SJSA1 (cell line): ENCODE measurements around the gene DISP3. TPM values are rescaled to one million over a fixed set of nuclear protein-coding genes. Genes with fewer than 3 reads are reported as not detected.

Source experiments
- DNase-seq, 2 experiments: peaks; one replicate each; pipeline ENCODE4 v3.0.0-alpha.2; 2015 to 2020; ENCODE audit warnings: low spot score in 2 of 2, low read depth in 1 of 2
- H3K27ac ChIP-seq: fragments of 250-450 bp; sonication (Bioruptor Pico); 2 replicates; pipeline ENCODE4 v1.5.1; 2020; ENCODE audit warnings: mild to moderate bottlenecking, moderate library complexity
- H3K27me3 ChIP-seq: fragments of 250-450 bp; sonication (Bioruptor Pico); replicated peaks from 2 replicates; pipeline ENCODE4 v1.5.1; 2020; ENCODE audit warnings: mild to moderate bottlenecking, moderate library complexity
- H3K36me3 ChIP-seq: fragments of 250-450 bp; sonication (Bioruptor Pico); 2 replicates; pipeline ENCODE4 v1.5.1; 2020; ENCODE audit warnings: mild to moderate bottlenecking
- H3K4me1 ChIP-seq: fragments of 250-450 bp; sonication (Bioruptor Pico); replicated peaks from 2 replicates; pipeline ENCODE4 v1.6.1; 2021; ENCODE audit warnings: mild to moderate bottlenecking
- H3K4me3 ChIP-seq: fragments of 250-450 bp; sonication (Bioruptor Pico); 2 replicates; pipeline ENCODE4 v1.5.1; 2020; ENCODE audit warnings: mild to moderate bottlenecking
- H3K9me3 ChIP-seq: fragments of 250-450 bp; sonication (Bioruptor Pico); replicated peaks from 2 replicates; pipeline ENCODE4 v1.5.1; 2020; ENCODE audit warnings: mild to moderate bottlenecking
- total RNA-seq: library from RNA; depleted of rRNA; stranded (reverse); fragments of >200 nt; shearing (Covaris generic); gene quantifications from 2 replicates; pipeline ENCODE4 v1.2.3, GENCODE V29; 2014

The DISP3 gene
- total RNA-seq, 1 experiment from 2014 or later: not detected

DNA sequence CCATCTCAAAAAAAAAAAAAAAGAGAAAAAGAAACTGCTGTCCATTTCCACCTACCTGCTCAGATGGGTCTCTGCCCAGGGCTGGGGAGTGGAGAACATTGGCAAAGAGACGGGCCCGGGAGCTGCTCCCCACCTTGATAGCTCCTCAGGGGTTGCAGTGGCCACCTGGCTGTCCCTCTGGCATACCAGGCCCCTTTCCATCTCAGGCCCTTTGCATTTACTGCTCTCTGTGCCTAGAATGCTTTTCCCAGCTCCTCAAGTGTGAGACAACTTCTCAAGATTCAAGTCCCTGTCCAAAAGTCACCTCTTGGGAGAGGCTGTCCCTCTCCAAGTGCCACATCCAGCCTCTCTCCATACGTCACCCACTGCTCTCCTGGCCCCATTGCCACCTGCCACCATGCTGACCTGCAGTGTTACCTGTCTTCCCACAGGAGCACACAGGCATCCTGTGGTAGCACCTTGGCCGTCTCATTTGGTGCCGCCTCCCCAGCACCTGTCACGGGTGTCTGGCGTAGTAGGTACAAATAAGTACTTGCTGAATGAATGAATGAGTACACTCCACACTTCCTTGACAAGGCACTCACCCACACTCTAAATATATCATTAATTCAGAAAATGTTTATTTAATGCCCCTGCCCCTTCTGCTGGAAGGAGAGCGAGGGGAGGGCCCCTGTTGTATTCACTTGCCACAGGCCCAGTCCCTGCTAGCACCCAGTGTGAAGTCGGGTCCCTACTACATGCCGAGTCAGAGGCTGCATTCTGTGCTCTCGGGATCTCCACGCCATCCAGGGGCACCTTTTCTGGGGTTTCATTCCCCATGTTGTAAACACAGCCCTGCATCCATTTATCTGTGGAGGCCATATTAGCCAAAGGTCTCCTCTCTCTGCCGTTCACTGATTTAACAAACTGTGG lies 48.8 kb downstream of the DISP3 start:
- Histone ChIP-seq H3K4me3 (no peak overlapping the region), H3K27ac (no peak overlapping the region), H3K9me3 (no peaks in the 10 kb centered on the region), H3K27me3 (peaks cover 21% of the 10 kb centered on the region), H3K36me3 (no peaks in the 10 kb centered on the region), H3K4me1 (no peaks in the 10 kb centered on the region)
- no peak for DNase-seq

DNA sequence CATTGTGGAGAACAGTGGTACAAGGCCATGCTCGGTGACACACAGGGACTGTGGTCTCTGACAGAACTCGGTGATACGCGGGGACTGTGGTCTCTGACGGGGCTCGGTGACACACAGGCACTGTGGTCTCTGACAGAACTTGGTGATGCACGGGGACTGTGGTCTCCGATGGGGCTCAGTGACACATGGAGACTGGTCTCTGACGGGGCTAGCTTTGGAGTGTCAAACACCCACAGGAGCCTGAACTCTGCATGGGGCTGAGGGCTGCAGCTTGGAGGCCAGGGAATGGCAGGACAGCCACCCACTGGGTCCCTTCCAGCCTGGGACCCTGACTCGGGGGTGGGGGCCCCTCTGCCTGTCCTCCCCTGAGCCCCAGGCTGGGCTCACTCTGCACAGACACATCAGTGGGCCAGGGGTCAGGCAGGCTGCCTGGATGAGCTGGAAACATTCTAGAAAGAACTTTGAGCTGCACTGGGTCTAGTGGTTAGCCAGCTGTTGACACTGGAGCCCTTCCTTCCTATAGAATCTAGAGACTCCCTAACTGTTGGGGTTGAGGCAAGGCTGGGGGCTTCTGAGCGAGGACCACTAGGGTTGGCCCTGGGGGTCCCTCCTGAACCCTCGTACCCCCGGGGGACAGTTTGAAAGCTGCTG lies 49.8 kb downstream of the DISP3 start:
- no peak overlapping the region for H3K27ac ChIP-seq
- no peaks in the 10 kb centered on the region for H3K9me3 ChIP-seq

DNA sequence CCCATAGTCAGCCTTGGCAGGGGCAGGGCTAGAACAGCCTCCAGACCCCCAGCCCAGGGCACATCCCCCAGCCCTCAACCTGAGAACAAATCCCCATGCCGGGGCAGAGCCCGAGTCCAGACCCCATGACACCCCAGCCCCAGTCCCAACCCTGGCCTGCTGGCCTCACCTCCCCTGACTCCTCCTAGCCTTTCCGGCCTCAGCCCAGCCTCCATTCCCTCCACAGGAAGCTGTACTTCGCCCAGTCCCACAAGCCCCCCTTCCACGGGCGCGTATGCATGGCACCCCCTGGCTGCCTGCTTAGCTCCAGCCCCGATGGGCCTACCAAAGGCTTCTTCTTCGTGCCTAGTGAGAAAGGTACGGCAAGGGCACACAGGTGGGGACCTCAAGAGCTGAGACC lies 50.4 kb downstream of the DISP3 start:
- no peak overlapping the region for H3K27ac ChIP-seq
- no peak overlapping the region for H3K4me3 ChIP-seq
- peaks cover 22% of the 10 kb centered on the region for H3K27me3 ChIP-seq
- H3K36me3 ChIP-seq: no peaks in the 10 kb centered on the region
- no peaks in the 10 kb centered on the region for H3K4me1 ChIP-seq
- H3K9me3 ChIP-seq: no peaks in the 10 kb centered on the region
- peak in 1 of 2 experiments; percentile 38 for DNase-seq

More for the DNA sequence above, 49.8 kb downstream of the DISP3 start:
- peak in 1 of 2 experiments; percentile 36 for DNase-seq
- Histone ChIP-seq H3K4me1 (no peaks in the 10 kb centered on the region), H3K4me3 (no peak overlapping the region), H3K36me3 (no peaks in the 10 kb centered on the region), H3K27me3 (peaks cover 22% of the 10 kb centered on the region)

DNA sequence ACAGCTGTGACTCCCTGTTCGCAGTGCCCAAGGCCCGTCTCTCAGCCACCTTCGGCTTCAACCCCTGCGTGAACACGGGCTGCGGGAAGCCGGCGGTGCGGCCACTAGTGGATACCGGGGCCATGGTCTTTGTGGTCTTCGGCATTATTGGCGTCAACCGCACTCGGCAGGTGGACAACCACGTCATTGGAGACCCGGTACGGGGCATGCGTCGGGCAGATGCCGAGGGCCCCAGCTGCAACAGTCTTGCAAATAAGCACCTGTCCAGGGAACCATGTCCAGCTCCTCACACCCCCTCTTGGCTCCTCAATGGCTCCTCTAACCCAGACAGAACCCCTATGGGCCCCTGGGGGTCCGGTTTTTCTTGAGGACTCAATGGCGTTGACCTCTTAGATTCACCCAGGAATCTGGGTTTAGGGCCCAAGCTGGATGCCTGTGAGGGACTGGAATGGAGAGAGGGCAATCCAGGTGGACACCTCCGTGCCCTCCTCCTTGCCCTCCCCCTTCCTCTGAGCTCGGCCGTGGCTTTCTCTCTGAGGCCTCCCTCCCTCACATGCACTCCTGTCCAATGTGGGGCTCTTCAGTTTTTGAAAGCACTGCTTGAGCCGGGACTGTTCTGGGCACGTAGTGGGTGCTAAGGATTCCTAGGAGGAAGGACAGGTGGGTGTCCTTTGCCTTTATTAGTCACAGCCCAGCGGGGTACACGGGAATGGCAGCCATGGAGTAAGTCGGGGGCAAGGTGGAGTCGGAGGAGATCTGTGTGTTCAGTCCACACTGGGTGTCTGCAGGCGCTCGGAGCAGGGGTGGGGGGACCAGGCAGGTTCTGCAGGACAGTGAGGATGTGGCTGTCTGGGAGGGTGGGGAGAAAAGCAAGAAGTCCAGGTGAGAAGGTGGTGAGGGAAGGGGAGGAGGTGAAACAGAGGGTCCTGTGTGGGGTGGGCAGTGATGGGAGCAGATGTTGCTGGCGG lies 51.1 kb downstream of the DISP3 start:
- no peak for DNase-seq
- no peaks in the 10 kb centered on the region for H3K4me1 ChIP-seq
- no peaks in the 10 kb centered on the region for H3K36me3 ChIP-seq
- no peak overlapping the region for H3K27ac ChIP-seq
- no peaks in the 10 kb centered on the region for H3K9me3 ChIP-seq
- H3K27me3 ChIP-seq: peaks cover 22% of the 10 kb centered on the region
- no peak overlapping the region for H3K4me3 ChIP-seq

DNA sequence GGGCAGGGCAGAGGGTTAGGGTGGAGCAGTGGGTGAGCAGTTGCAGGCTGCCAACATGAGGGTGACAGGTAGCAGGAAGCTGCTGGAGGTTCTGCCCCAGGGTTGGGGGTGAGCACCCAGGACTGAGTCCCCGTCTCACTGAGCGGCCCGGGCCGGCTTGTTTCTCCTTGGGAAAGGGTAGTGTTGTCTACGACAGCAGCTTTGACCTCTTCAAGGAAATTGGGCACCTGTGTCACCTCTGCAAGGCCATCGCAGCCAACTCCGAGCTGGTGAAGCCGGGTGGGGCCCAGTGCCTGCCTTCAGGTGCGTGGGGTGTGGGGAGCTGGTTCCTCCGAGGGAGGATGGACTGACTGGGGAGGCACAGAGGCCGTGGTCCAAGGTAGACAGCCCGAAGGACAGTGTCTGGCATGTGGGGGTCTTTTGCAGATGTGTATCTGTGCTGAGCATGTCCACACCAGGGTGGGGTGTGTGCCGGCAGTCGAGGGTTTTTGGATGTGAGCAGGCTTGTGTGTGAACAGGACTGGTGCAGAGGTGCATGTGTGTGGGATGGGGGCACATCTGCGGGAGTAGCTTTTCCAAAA lies 51.9 kb downstream of the DISP3 start:
- Histone ChIP-seq H3K27ac (no peak overlapping the region), H3K27me3 (peaks cover 22% of the 10 kb centered on the region), H3K4me3 (no peak overlapping the region), H3K4me1 (no peaks in the 10 kb centered on the region), H3K36me3 (no peaks in the 10 kb centered on the region), H3K9me3 (no peaks in the 10 kb centered on the region)
- DNase-seq: no peak

DNA sequence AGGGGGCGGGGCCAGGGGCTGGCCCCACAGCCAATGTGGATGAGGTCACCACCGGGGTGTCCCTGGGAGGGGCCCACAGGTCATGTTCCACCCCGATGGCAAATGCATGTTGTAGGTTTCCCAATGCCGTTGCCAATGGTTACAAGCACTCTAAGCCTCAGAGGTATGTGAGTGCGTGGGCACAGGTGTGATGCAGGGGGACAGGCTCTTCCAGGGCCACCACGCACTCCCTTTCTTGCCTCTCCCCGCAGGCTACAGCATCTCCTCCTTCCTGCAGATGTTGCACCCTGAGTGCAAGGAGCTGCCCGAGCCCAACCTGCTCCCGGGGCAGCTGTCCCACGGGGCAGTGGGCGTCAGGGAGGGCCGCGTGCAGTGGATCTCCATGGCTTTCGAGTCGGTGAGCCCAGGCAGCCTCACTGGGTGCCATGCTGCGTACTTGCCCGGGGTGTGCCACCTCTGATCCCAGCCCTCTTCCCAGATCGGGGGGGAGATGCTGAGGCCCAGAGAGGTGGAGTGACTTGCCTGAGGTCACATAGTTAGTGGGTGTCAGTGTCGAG lies 52.4 kb downstream of the DISP3 start:
- no peak for DNase-seq

DNA sequence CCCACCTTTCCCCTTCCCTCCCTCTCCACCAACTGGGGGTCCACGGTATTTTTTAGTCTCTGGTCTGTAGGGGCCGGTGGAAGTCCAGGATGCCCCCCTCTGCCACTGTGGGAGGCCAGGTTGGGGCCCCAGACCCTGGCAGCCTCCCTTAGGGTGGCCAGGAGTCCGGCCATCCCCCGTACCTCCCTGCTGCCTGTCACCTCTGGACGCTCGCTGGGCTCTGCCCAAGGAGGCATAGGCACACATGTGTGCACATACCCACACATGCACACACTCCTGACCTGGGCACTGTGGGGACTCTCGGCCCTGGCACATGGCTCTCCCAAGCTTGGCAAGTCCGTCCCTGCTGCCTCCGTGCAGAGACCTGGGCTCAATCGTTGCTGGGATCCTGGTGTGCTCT lies 53.0 kb downstream of the DISP3 start:
- Histone ChIP-seq H3K9me3 (no peaks in the 10 kb centered on the region), H3K4me3 (no peak overlapping the region), H3K27me3 (peaks cover 19% of the 10 kb centered on the region), H3K27ac (no peak overlapping the region), H3K4me1 (no peaks in the 10 kb centered on the region), H3K36me3 (no peaks in the 10 kb centered on the region)
- no peak for DNase-seq

More for the DNA sequence above, 52.4 kb downstream of the DISP3 start:
- no peaks in the 10 kb centered on the region for H3K36me3 ChIP-seq
- no peak overlapping the region for H3K4me3 ChIP-seq
- no peaks in the 10 kb centered on the region for H3K9me3 ChIP-seq
- H3K4me1 ChIP-seq: no peaks in the 10 kb centered on the region
- no peak overlapping the region for H3K27ac ChIP-seq
- H3K27me3 ChIP-seq: peaks cover 19% of the 10 kb centered on the region

DNA sequence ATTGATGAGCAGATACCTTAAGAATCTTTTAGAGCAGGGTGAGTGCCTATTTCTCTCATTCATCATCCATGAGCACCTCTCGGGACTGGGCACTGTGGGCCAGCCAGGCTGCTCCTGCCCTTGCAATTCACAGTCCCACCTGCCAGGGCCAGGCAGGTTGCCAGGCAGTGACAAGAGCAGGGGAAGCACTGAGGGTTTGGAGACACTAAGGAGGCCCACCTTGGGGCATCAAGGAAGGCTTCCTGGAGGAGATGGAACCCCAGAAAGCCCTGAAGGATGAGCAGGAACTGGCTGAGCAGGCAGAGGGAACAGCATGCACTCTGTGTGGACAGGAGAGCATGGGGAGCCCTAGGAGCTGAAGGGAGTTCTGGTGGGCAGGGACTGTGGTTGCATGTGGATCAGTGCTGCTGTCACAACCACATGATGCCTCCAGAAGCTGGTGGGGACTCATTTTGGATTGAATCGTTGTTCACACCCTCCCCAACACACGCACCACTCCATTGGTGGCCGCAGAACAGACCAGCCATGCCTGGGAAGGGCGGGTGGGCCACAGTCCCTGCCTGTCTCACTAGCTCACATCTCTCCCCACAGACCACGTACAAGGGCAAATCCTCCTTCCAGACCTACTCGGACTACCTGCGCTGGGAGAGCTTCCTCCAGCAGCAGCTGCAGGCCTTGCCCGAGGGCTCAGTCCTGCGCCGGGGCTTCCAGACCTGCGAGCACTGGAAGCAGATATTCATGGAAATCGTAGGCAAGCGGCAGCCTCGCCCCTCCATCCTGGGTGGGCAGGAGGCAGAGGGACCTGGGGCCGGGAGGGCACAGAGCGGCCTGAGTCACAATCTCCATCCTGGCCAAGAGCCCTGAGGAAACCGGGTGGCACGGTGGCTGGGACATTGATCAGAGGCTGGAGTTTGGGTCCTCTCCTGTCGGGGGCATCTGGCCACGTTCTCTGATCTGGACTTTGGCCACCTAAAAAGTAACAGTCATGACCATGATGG lies 55.1 kb downstream of the DISP3 start:
- Histone ChIP-seq H3K9me3 (no peaks in the 10 kb centered on the region), H3K27me3 (peaks cover 17% of the 10 kb centered on the region), H3K27ac (no peak overlapping the region), H3K36me3 (no peaks in the 10 kb centered on the region), H3K4me3 (no peak overlapping the region), H3K4me1 (no peaks in the 10 kb centered on the region)
- DNase-seq: no peak

DNA sequence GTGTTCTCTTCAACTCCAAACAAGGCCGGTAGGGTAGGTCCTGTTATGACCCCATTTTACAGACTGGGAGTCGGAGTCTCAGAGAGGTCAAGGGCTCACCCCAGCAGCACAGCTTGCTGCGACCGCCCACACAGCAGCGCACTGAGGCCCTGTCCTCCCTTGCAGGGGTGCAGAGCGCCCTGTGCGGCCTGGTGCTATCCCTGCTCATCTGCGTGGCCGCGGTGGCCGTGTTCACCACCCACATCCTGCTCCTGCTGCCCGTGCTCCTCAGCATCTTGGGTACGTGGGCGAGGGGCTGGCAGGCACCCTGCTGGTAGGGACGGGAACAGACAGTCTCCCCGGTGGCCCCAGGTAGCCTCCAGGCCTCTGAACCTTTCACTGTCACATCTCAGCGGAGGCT lies 55.9 kb downstream of the DISP3 start:
- no peak for DNase-seq
- H3K27me3 ChIP-seq: peaks cover 20% of the 10 kb centered on the region
- H3K4me3 ChIP-seq: no peak overlapping the region
- H3K36me3 ChIP-seq: no peaks in the 10 kb centered on the region
- no peaks in the 10 kb centered on the region for H3K4me1 ChIP-seq
- no peak overlapping the region for H3K27ac ChIP-seq
- H3K9me3 ChIP-seq: no peaks in the 10 kb centered on the region

DNA sequence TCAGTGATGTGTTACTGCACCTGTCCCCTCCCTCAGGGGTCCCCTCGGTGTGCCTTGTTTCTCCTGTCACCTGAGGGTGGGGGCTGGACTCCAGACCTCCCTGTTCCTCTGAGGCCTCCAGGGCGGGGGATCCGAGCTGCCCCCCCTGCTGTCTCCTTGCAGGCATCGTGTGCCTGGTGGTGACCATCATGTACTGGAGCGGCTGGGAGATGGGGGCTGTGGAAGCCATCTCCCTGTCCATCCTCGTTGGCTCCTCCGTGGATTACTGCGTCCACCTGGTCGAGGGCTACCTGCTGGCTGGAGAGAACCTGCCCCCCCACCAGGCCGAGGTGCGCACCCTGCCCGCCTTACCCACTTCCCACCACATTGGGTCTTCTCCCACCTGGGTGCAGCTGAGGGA lies 56.4 kb downstream of the DISP3 start:
- Histone ChIP-seq H3K4me3 (no peak overlapping the region), H3K27me3 (peaks cover 20% of the 10 kb centered on the region), H3K27ac (no peak overlapping the region), H3K36me3 (no peaks in the 10 kb centered on the region), H3K4me1 (no peaks in the 10 kb centered on the region), H3K9me3 (no peaks in the 10 kb centered on the region)
- no peak for DNase-seq

DNA sequence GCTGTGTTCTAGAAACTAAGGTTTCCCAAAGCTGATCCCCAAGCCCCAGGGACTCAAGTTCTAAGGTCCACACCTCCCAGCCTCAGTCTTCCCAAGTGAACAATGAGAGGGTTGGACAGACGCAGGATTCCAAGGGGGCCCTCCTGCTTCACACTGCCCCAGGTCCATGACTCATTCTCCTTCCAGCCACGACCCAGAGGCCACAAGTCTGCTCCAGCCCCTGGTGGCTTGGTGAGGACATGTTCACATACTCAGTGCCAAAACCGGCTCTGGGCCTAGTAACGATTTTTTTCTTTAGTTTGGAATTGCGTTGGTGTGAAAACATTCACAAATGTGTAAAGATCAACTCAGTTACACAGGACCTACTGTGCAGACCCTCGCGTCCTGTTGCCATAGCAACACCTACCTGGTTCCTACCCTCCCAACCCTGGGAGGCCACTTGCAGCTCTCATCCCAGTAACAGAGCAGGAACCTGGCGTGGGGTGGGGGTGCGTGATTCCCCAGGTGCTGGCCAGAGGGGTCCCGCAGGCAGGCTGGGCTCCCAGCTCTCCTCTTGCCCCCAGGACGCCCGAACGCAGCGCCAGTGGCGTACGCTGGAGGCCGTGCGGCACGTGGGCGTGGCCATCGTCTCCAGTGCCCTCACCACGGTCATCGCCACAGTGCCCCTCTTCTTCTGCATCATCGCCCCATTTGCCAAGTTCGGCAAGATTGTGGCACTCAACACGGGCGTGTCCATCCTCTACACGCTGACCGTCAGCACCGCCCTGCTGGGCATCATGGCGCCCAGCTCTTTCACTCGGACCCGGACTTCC lies 57.0 kb downstream of the DISP3 start:
- no peak for DNase-seq
- Histone ChIP-seq H3K27ac (no peak overlapping the region), H3K4me3 (no peak overlapping the region), H3K4me1 (no peaks in the 10 kb centered on the region), H3K36me3 (no peaks in the 10 kb centered on the region), H3K9me3 (no peaks in the 10 kb centered on the region), H3K27me3 (peaks cover 25% of the 10 kb centered on the region)
